ENCODE results near the gene KCNQ1OT1. TPM values are rescaled to one million over a fixed set of nuclear protein-coding genes. Genes with fewer than 3 reads are reported as not detected.
A peak's percentile ranks its signal among the peaks of the same experiment; 100 is the strongest.

Gene KCNQ1OT1
- total RNA-seq, 8 experiments from 2014 or later = 1.2 to 6.3 (median 3.8) TPM

DNA sequence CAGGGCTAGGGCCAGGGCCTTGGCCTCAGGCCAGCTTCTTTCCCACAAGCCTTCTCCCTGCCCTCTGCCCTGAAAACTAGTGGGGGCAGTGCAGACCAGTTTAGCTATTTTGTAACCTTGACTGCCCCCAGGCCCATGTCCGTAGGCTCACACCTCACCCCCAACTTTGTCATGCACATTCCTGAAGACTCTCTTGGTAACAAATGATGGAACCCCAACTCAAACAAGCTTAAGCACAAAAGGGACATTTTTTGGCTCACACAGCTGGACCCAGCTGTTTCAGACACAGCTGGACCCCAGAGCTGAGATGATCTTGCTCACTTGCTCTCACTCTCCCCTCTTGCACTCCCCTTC, 46.6 kb downstream of the KCNQ1OT1 start:
- no peaks in the 10 kb centered on the region for H3K4me1 ChIP-seq (replicated peaks in 1 of 2)
- no peak overlapping the region for H3K4me3 ChIP-seq
- in situ Hi-C loops (cut with MboI; ENCODE audit: low pct_unique_long_range_greater_than_20kb in 2 of 9, low sequenced_read_pairs in 9 of 9, unreplicated experiment in 9 of 9) = no loop called here
- no peak for ATAC-seq (replicated peaks in 6 of 8)
- WGBS, 10 experiments = 50 to 100% (median 67%) methylated on average over 1 of the region's 1 CpG; no CpG with 5 or more reads in 7 of the 10 experiments
- H3K27ac ChIP-seq = no peak overlapping the region

GRCh38 chr11:2652333-2653197, 47.2 kb downstream of the KCNQ1OT1 start:
- in situ Hi-C loops (cut with MboI; ENCODE audit: low pct_unique_long_range_greater_than_20kb in 2 of 9, low sequenced_read_pairs in 9 of 9, unreplicated experiment in 9 of 9) = no loop called here

DNA sequence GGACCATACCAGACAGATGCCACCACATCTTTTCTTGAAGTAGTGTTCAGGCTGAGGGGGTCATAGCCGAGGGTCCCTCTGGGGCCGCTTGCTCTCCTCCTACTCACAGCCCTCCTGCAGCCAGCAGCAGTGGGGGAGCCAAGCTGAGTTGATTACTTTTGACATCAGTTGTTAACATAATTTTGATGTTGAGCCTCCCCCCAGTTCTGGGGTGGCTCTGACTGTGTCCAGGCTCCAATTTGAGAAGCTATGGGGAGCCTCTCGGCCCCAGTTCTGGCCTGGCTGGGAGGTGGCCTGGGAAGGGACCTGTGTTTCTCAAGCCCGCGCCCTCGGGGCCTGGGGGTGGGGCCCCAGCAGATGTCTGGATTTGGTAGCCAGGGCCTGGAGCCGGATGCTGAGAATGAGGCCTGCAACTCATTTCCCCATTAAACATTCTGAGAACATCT, 47.9 kb downstream of the KCNQ1OT1 start:
- H3K4me3 ChIP-seq = no peak overlapping the region
- no peaks in the 10 kb centered on the region for H3K4me1 ChIP-seq (replicated peaks in 1 of 2)
- ATAC-seq (replicated peaks in 6 of 8) = peak in 3 of 8 experiments; percentile 35 to 77 (median 61)
- in situ Hi-C loops (cut with MboI; ENCODE audit: low pct_unique_long_range_greater_than_20kb in 2 of 9, low sequenced_read_pairs in 9 of 9, unreplicated experiment in 9 of 9) = no loop called here
- WGBS, 10 experiments = 40 to 100% (median 85%) methylated on average over 1 to 4 of the region's 7 CpGs; no CpG with 5 or more reads in 4 of the 10 experiments
- H3K27ac ChIP-seq = no peak overlapping the region

More at GRCh38 chr11:2652333-2653197, 47.2 kb downstream of the KCNQ1OT1 start:
- no peak for ATAC-seq (replicated peaks in 6 of 8)
- Histone ChIP-seq H3K27ac (no peak overlapping the region), H3K4me3 (no peak overlapping the region), H3K4me1 (replicated peaks in 1 of 2) (no peaks in the 10 kb centered on the region)
- 20 to 100% (median 83%) methylated on average over 1 to 8 of the region's 11 CpGs; no CpG with 5 or more reads in 3 of the 10 experiments for WGBS, 10 experiments

GRCh38 chr11:2651054-2651617, 48.7 kb downstream of the KCNQ1OT1 start:
- Histone ChIP-seq H3K4me3 (no peak overlapping the region), H3K27ac (no peak overlapping the region), H3K4me1 (replicated peaks in 1 of 2) (no peaks in the 10 kb centered on the region)
- in situ Hi-C loops (cut with MboI; ENCODE audit: low pct_unique_long_range_greater_than_20kb in 2 of 9, low sequenced_read_pairs in 9 of 9, unreplicated experiment in 9 of 9) = no loop called here
- no peak for ATAC-seq (replicated peaks in 6 of 8)
- 40 to 100% (median 94%) methylated on average over 1 to 3 of the region's 4 CpGs; no CpG with 5 or more reads in 3 of the 10 experiments for WGBS, 10 experiments

- H3K4me1 ChIP-seq (replicated peaks in 1 of 2) = no peaks in the 10 kb centered on the region
- no peak overlapping the region for H3K4me3 ChIP-seq
- no peak for ATAC-seq (replicated peaks in 6 of 8)
- WGBS, 10 experiments = 80 to 100% (median 100%) methylated on average over 1 to 2 of the region's 2 CpGs; no CpG with 5 or more reads in 1 of the 10 experiments
- in situ Hi-C loops (cut with MboI; ENCODE audit: low pct_unique_long_range_greater_than_20kb in 2 of 9, low sequenced_read_pairs in 9 of 9, unreplicated experiment in 9 of 9) = no loop called here
- no peak overlapping the region for H3K27ac ChIP-seq
Observed at GRCh38 chr11:2650343-2650867, 49.4 kb downstream of the KCNQ1OT1 start.

- ATAC-seq (replicated peaks in 6 of 8) = no peak
- in situ Hi-C loops (cut with MboI; ENCODE audit: low pct_unique_long_range_greater_than_20kb in 2 of 9, low sequenced_read_pairs in 9 of 9, unreplicated experiment in 9 of 9) = no loop called here
- H3K4me3 ChIP-seq = no peak overlapping the region
- no peaks in the 10 kb centered on the region for H3K4me1 ChIP-seq (replicated peaks in 1 of 2)
- no peak overlapping the region for H3K27ac ChIP-seq
- WGBS, 10 experiments = 46 to 100% (median 79%) methylated on average over 1 to 2 of the region's 2 CpGs
Observed at GRCh38 chr11:2649848-2650247, 49.9 kb downstream of the KCNQ1OT1 start.

- ATAC-seq (replicated peaks in 6 of 8) = no peak
- no peak overlapping the region for H3K4me3 ChIP-seq
- in situ Hi-C loops (cut with MboI; ENCODE audit: low pct_unique_long_range_greater_than_20kb in 2 of 9, low sequenced_read_pairs in 9 of 9, unreplicated experiment in 9 of 9) = no loop called here
- H3K4me1 ChIP-seq (replicated peaks in 1 of 2) = no peaks in the 10 kb centered on the region
- no peak overlapping the region for H3K27ac ChIP-seq
Observed at GRCh38 chr11:2649400-2649799, 50.4 kb downstream of the KCNQ1OT1 start.

DNA sequence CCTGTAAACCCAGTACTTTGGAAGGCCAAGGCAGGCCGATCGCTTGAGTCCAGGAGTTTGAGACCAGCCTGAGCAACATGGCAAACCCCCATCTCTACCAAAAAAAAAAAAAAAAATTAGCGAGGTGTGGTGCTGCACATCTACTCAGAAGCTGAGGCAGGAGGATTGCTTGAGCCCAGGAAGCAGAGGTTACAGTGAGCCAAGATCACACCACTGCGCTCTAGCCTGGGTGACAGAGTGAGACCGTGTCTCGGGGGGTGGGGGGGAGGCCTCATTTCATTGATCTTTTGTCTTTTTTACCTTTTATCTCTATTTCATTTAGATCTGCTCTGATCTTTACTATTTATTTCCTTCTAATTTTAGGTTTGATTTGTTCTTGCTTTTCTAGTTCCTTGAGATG, 51.8 kb downstream of the KCNQ1OT1 start:
- 46 to 100% (median 92%) methylated on average over 1 to 4 of the region's 6 CpGs; no CpG with 5 or more reads in 1 of the 10 experiments for WGBS, 10 experiments
- no peaks in the 10 kb centered on the region for H3K4me1 ChIP-seq (replicated peaks in 1 of 2)
- H3K4me3 ChIP-seq = no peak overlapping the region
- in situ Hi-C loops (cut with MboI; ENCODE audit: low pct_unique_long_range_greater_than_20kb in 2 of 9, low sequenced_read_pairs in 9 of 9, unreplicated experiment in 9 of 9) = no loop called here
- no peak for ATAC-seq (replicated peaks in 6 of 8)
- H3K27ac ChIP-seq = no peak overlapping the region

DNA sequence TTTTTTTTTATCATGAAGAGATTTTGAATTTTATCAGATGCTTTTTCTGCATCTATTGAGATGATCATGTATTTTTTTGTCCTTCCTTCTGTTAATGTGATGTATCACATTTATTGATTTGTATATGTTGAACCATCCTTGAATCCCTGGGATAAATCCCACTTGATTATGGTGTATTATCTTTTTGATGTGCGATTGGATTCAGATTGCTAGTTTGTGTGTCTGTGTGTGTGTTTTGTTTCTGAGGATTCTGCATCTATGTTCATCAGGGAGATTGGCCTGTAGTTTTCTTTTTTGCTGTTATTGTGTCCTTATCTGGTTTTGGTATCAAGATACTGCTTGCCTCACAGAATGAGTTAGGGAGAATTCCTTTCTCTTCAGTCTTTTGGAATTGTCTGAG, 52.6 kb downstream of the KCNQ1OT1 start:
- Histone ChIP-seq H3K27ac (no peak overlapping the region), H3K4me1 (replicated peaks in 1 of 2) (no peaks in the 10 kb centered on the region), H3K4me3 (no peak overlapping the region)
- 57 to 100% (median 92%) methylated on average over 1 of the region's 1 CpG; no CpG with 5 or more reads in 2 of the 10 experiments for WGBS, 10 experiments
- ATAC-seq (replicated peaks in 6 of 8) = no peak
- in situ Hi-C loops (cut with MboI; ENCODE audit: low pct_unique_long_range_greater_than_20kb in 2 of 9, low sequenced_read_pairs in 9 of 9, unreplicated experiment in 9 of 9) = no loop called here

DNA sequence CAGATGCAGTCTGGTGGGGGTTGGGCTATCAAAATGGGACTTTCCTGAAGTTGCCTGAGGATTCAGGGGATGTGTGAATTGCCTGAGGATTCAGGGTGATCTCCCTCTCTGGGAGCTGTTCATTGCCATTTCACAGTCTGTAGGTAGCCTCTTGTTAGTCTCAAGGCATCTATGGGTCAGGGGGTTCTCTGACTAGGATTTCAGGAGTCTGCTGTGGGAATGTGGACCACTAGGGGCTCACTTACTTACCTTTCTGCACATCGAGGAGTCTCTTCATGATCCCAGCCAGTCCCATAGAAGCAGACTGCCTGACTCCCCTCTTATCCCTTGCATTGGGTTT, 54.0 kb downstream of the KCNQ1OT1 start:
- H3K27ac ChIP-seq = no peak overlapping the region
- in situ Hi-C loops (cut with MboI; ENCODE audit: low pct_unique_long_range_greater_than_20kb in 2 of 9, low sequenced_read_pairs in 9 of 9, unreplicated experiment in 9 of 9) = no loop called here
- H3K4me3 ChIP-seq = no peak overlapping the region
- no peaks in the 10 kb centered on the region for H3K4me1 ChIP-seq (replicated peaks in 1 of 2)
- no peak for ATAC-seq (replicated peaks in 6 of 8)
- 20 to 63% (median 51%) methylated on average over 1 of the region's 1 CpG; no CpG with 5 or more reads in 6 of the 10 experiments for WGBS, 10 experiments

DNA sequence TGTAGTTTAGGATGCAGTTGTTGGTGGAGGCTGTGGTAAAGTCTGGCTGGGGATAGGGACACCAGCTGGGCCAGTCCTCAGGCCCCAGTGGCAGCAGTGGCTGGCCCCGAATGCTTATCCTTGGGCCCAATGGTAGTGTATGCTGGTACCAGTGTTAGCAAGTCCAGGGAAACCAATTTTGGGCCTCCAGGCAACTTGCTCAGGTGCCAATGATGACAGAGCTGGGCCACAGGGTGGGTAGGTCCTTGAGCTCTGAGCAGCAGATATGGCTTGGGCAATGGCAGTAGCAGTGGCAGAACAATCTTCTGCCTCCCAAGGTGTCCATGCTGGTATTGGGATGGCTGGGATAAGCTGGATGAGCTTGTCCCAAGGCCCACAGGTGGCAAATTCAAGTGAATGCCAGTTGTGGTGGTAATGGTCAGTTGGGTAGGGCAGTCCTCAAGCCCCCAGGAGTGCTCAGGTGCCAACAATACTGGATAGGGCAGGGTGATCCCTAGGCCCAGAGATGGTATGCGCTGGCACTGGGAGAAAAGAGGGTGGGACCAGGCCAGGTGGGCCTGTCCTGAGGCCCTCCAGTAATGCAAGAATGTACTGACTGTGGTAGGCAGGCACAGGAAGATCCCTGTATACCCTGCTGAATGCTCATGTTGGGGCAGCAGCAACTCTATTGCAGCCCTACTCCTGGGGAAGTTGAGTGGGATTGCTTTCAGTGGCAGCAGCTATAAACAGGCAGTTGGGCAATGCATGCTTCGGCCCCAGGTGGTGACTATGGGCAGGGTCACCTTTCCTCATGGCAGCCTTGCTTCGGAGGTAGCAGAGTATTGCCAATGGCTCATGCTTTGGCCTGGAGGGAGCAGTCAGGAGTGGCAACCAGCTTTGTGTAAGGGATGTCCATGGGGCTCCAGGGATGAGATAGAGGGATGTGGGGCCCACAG, 54.7 kb downstream of the KCNQ1OT1 start:
- Histone ChIP-seq H3K4me3 (no peak overlapping the region), H3K4me1 (replicated peaks in 1 of 2) (no peaks in the 10 kb centered on the region), H3K27ac (no peak overlapping the region)
- no peak for ATAC-seq (replicated peaks in 6 of 8)
- in situ Hi-C loops (cut with MboI; ENCODE audit: low pct_unique_long_range_greater_than_20kb in 2 of 9, low sequenced_read_pairs in 9 of 9, unreplicated experiment in 9 of 9) = no loop called here
- 40 to 80% (median 72%) methylated on average over 2 to 3 of the region's 4 CpGs; no CpG with 5 or more reads in 7 of the 10 experiments for WGBS, 10 experiments

- no peak overlapping the region for H3K27ac ChIP-seq
- no peaks in the 10 kb centered on the region for H3K4me1 ChIP-seq (replicated peaks in 1 of 2)
- in situ Hi-C loops (cut with MboI; ENCODE audit: low pct_unique_long_range_greater_than_20kb in 2 of 9, low sequenced_read_pairs in 9 of 9, unreplicated experiment in 9 of 9) = no loop called here
- no peak overlapping the region for H3K4me3 ChIP-seq
- 33 to 100% (median 80%) methylated on average over 1 to 3 of the region's 3 CpGs for WGBS, 10 experiments
- ATAC-seq (replicated peaks in 6 of 8) = no peak
Observed at GRCh38 chr11:2643746-2644145, 56.0 kb downstream of the KCNQ1OT1 start.

GRCh38 chr11:2641623-2642022, 58.2 kb downstream of the KCNQ1OT1 start:
- in situ Hi-C loops (cut with MboI; ENCODE audit: low pct_unique_long_range_greater_than_20kb in 2 of 9, low sequenced_read_pairs in 9 of 9, unreplicated experiment in 9 of 9) = no loop called here
- H3K27ac ChIP-seq = no peak overlapping the region
- 33 to 92% (median 64%) methylated on average over 1 of the region's 1 CpG; no CpG with 5 or more reads in 3 of the 10 experiments for WGBS, 10 experiments
- no peak overlapping the region for H3K4me3 ChIP-seq
- no peak for ATAC-seq (replicated peaks in 6 of 8)
- no peaks in the 10 kb centered on the region for H3K4me1 ChIP-seq (replicated peaks in 1 of 2)

Data from motor neuron (in vitro differentiated cells).